OCI-LY3 (cell line): ENCODE measurements around the gene ZYX.
"Not testable (repeated sequence)": the region's sequence is repeated elsewhere in the genome, so short reads cannot be mapped to it uniquely, and the experiment has no call there.

Source experiments
- H2AFZ ChIP-seq: fragments of 200-600, 300-600 bp; shearing (Covaris generic); 2 replicates; pipeline ENCODE4 v1.6.0; 2014; ENCODE audit warnings: antibody characterized with exemption, low read depth, low read length
- H3K27ac ChIP-seq: fragments of 200-600, 300-600 bp; sonication (generic); 2 replicates; pipeline ENCODE4 v1.5.1; 2014; ENCODE audit warnings: mild to moderate bottlenecking, low read length, moderate library complexity, mixed read lengths
- H3K27me3 ChIP-seq: fragments of 200-600, 300-600 bp; sonication (generic); 2 replicates; pipeline ENCODE4 v1.6.1; 2014; ENCODE audit warnings: low read depth, low read length, mixed read lengths
- H3K36me3 ChIP-seq: fragments of 200-600, 300-600 bp; sonication (generic); replicated peaks from 2 replicates; pipeline ENCODE3; 2014; ENCODE audit warnings: low read depth, low read length, mixed read lengths
- H3K4me1 ChIP-seq: fragments of 300-600, 200-600 bp; sonication (generic); 2 replicates; pipeline ENCODE4 v1.6.1; 2014; ENCODE audit warnings: low read length, mixed read lengths
- H3K4me2 ChIP-seq: fragments of 200-600, 300-600 bp; sonication (generic); 2 replicates; pipeline ENCODE4 v1.6.1; 2014; ENCODE audit warnings: low read length, mixed read lengths
- H3K4me3 ChIP-seq: fragments of 300-600, 200-600 bp; sonication (generic); 2 replicates; pipeline ENCODE4 v1.5.1; 2014; ENCODE audit warnings: antibody characterized with exemption, mild to moderate bottlenecking, low read length, moderate library complexity
- H3K79me2 ChIP-seq: fragments of 300-600, 200-600 bp; shearing (Covaris generic); 2 replicates; pipeline ENCODE4 v1.6.1; 2014; ENCODE audit warnings: mild to moderate bottlenecking, low read length, mixed read lengths
- H3K9ac ChIP-seq: fragments of 300-600, 200-600 bp; shearing (Covaris generic); 2 replicates; pipeline ENCODE4 v1.6.0; 2014; ENCODE audit warnings: mild to moderate bottlenecking, low read length, moderate library complexity
- H3K9me3 ChIP-seq: fragments of 200-600, 300-600 bp; shearing (Covaris generic); 2 replicates; pipeline ENCODE4 v1.6.1; 2014; ENCODE audit warnings: low read length, mixed read lengths; ENCODE audit not compliant: insufficient read depth
- H4K20me1 ChIP-seq: fragments of 200-600, 300-600 bp; sonication (generic); 2 replicates; pipeline ENCODE4 v1.6.1; 2016; ENCODE audit warnings: low read length, mixed read lengths; ENCODE audit not compliant: insufficient read depth
- CTCF ChIP-seq: fragments of 200-600, 300-600 bp; sonication (generic); IDR thresholded peaks from 2 replicates; pipeline ENCODE4 v1.5.1; 2014; ENCODE audit warnings: antibody characterized with exemption, low read length, low read depth
- EZH2phosphoT487 ChIP-seq: fragments of 200-600 bp; shearing (Covaris generic); IDR thresholded peaks from 2 replicates; pipeline ENCODE4 v1.6.1; 2018; ENCODE audit warnings: antibody characterized with exemption, mixed run types, low read depth

Gene ZYX

DNA sequence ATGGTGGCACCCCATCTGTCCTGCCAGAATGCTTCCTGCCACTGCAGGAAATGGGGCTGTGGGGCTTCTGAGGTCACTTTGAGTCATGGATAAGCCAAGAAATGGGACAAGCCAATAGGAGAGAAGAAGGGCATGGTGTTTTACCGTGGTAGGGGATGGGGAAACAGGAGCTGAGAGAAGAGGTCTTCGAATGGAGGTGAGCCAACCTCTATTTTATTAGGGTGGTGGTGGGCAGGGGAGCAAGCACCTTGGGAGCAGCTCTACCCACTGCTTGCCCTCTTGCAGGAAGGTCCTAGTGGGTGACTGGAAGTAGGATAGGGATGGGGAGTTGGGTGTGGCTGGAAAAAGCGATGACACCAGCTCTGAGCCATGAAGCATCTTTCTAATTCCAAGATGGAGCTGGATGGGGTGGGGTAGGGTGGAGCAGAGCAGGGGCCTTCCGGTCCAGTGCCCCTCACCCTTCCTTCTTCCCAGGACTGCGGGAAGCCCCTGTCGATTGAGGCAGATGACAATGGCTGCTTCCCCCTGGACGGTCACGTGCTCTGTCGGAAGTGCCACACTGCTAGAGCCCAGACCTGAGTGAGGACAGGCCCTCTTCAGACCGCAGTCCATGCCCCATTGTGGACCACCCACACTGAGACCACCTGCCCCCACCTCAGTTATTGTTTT is 9.1 kb downstream of the ZYX start:
- Histone ChIP-seq H2AFZ (no peak overlapping the region), H3K4me2 (no peak overlapping the region), H3K4me1 (no peaks in the 10 kb centered on the region), H3K27me3 (no peaks in the 10 kb centered on the region), H3K9me3 (no peaks in the 10 kb centered on the region), H3K9ac (no peak overlapping the region), H4K20me1 (peaks cover 21% of the 10 kb centered on the region), H3K79me2 (peaks cover 2% of the 10 kb centered on the region; the same call in 1 of the 2 replicates), H3K4me3 (no peak overlapping the region), H3K27ac (no peak overlapping the region), H3K36me3 (peaks cover 20% of the 10 kb centered on the region)
- TF ChIP-seq CTCF, result no peak
- TF ChIP-seq EZH2phosphoT487, result no peak

GRCh38 chr7:143390773-143391317 is 9.7 kb downstream of the ZYX start:
- no peak overlapping the region for H3K4me2 ChIP-seq

DNA sequence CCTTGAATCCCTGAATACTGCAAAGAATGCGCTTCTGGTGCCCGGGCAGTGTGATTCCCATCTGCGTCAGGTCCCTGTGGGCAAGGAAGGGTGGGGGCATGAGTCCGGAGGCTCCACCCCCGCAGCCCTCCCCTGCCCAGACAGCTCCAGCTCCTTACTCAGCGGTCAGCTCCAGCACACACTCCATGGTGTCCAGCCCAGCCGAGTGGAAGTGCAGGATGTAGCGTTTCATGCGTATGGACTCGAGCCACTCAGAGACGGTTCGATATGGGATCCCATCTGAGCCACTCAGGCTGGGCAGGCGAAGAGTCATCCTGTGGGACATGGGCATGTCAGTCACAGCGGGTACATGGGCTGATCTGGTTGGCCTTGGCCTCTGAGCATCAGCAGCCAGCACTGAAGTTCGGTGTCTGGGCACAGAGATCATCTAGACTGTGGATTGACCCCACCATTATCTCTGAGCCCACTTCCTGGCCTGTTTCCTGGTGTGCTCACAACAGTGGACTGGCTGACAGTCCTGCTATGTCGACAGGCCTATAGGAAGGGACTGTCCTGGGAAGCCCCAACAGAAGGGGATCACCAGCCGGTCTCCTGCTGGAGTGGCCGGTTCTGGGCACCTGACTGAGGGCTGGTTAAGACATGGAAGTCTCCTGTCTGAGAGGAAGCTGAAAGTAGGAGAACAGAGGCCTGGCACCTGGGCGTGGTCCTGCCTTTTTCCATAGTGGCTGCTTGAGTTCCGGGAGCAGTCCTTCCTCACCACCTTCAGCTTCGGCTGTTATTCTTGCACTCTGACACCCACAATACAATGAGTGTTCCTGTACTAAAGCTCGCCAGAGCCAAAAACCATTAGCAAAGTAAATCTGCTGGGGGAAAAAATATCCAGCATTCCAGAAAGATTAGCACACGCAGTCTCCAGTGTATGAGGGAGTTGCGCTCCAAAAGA is 10.6 kb downstream of the ZYX start:
- H3K9ac ChIP-seq, result no peak overlapping the region
- no peaks in the 10 kb centered on the region for H3K27me3 ChIP-seq
- H3K9me3 ChIP-seq, result no peaks in the 10 kb centered on the region
- no peak overlapping the region for H2AFZ ChIP-seq
- H3K27ac ChIP-seq, result no peak overlapping the region
- H4K20me1 ChIP-seq, result 0 out of 2 replicates have a peak, but pooled peaks cover 14% of the 10 kb centered on the region
- no peaks in the 10 kb centered on the region for H3K4me1 ChIP-seq
- peaks cover 20% of the 10 kb centered on the region for H3K36me3 ChIP-seq
- H3K79me2 ChIP-seq, result no peaks in the 10 kb centered on the region
- no peak overlapping the region for H3K4me3 ChIP-seq
- TF ChIP-seq EZH2phosphoT487 (no peak), CTCF (no peak)
- no peak overlapping the region for H3K4me2 ChIP-seq

More at GRCh38 chr7:143390773-143391317, 9.7 kb downstream of the ZYX start:
- TF ChIP-seq CTCF (no peak), EZH2phosphoT487 (no peak)
- no peak overlapping the region for H2AFZ ChIP-seq
- H4K20me1 ChIP-seq, result peaks cover 20% of the 10 kb centered on the region
- no peaks in the 10 kb centered on the region for H3K79me2 ChIP-seq
- H3K9me3 ChIP-seq, result no peaks in the 10 kb centered on the region
- H3K36me3 ChIP-seq, result peaks cover 20% of the 10 kb centered on the region
- H3K27ac ChIP-seq, result no peak overlapping the region
- no peaks in the 10 kb centered on the region for H3K4me1 ChIP-seq
- H3K4me3 ChIP-seq, result no peak overlapping the region
- no peaks in the 10 kb centered on the region for H3K27me3 ChIP-seq
- no peak overlapping the region for H3K9ac ChIP-seq

DNA sequence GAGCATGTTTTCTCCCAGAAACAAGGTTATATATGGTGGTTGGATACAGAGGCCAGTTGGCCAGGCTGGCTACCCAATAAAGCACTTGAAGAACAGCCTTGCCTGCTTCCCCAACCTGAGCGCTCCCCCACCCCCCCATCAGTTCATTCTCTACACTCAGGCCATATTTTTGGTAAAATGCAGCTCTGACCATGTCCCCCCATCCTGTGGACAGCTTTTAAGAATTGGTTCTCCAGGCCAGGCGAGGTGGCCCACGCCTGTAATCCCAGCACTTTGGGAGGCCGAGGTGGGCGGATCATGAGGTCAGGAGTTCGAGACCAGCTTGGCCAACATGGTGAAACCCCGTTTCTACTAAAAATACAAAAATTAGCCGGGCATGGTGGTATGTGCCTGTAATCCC is 11.3 kb downstream of the ZYX start:
- not testable (repeated sequence) for H3K9ac ChIP-seq, H3K4me1 ChIP-seq, H2AFZ ChIP-seq, H3K27me3 ChIP-seq, H3K4me2 ChIP-seq, H3K9me3 ChIP-seq, H3K27ac ChIP-seq, H4K20me1 ChIP-seq, H3K79me2 ChIP-seq, H3K4me3 ChIP-seq
- H3K36me3 ChIP-seq, result peaks cover 20% of the 10 kb centered on the region
